ENCODE results near the gene RANBP1. TPM values are rescaled to one million over a fixed set of nuclear protein-coding genes. Genes with fewer than 3 reads are reported as not detected.

The RANBP1 gene
- total RNA-seq, 2 experiments from 2014 or later = 318 to 345 TPM

- H3K4me3 Mint-ChIP-seq = peak overlapping the region; percentile 37
- ATAC-seq (no peak), DNase-seq (no peak)
- H3K4me1 Mint-ChIP-seq = peaks cover 60% of the 10 kb centered on the region
- H3K27ac Mint-ChIP-seq = peak overlapping the region; percentile 64
- no peaks in the 10 kb centered on the region for H3K27me3 Mint-ChIP-seq
- H3K36me3 Mint-ChIP-seq = peaks cover 31% of the 10 kb centered on the region
- no peaks in the 10 kb centered on the region for H3K9me3 Mint-ChIP-seq (ENCODE audit: low read depth)
- CTCF ChIA-PET = interaction anchor here (0.9 kb wide), 1 partner anchor 23 kb away, joined by 3 read pairs; no protein-coding TSS in a partner anchor
Observed at GRCh38 chr22:20114506-20115475, 1.1 kb upstream of the RANBP1 start.

GRCh38 chr22:20116376-20116950, 559 bp downstream of the RANBP1 start:
- Mint-ChIP-seq H3K27me3 (no peaks in the 10 kb centered on the region), H3K9me3 (ENCODE audit: low read depth) (no peaks in the 10 kb centered on the region), H3K27ac (peak overlapping the region; percentile 91), H3K36me3 (peaks cover 39% of the 10 kb centered on the region), H3K4me1 (peaks cover 63% of the 10 kb centered on the region), H3K4me3 (peak overlapping the region; percentile 89)
- DNase-seq (no peak), ATAC-seq (no peak)
- CTCF ChIA-PET = interaction anchor here (2.2 to 2.6 kb wide), 2 partner anchors 13 to 15 kb away, joined by 9 to 17 read pairs; no protein-coding TSS in a partner anchor

GRCh38 chr22:20116951-20117632, 1.2 kb downstream of the RANBP1 start, which contains the start of gene TRMT2A:
TSS of gene TRMT2A (minus strand) at chr22:20117226. CDS start at chr22:20116906, 320 bp downstream.
- H3K27ac Mint-ChIP-seq = peak within 1 kb of the TSS; percentile 91
- H3K27me3 Mint-ChIP-seq = no peaks in the 10 kb centered on the region
- H3K4me3 Mint-ChIP-seq = peak within 1 kb of the TSS; percentile 89
- CTCF ChIA-PET = interaction anchor here (0.8 to 2.6 kb wide), 8 partner anchors 12 to 146 kb away, joined by 3 to 17 read pairs (median 4); no protein-coding TSS in a partner anchor
- ATAC-seq (peak; percentile 86), DNase-seq (peak; percentile 98)
- H3K4me1 Mint-ChIP-seq = peaks cover 62% of the 10 kb centered on the region
- peaks cover 44% of the 10 kb centered on the region for H3K36me3 Mint-ChIP-seq
- no peaks in the 10 kb centered on the region for H3K9me3 Mint-ChIP-seq (ENCODE audit: low read depth)

DNA sequence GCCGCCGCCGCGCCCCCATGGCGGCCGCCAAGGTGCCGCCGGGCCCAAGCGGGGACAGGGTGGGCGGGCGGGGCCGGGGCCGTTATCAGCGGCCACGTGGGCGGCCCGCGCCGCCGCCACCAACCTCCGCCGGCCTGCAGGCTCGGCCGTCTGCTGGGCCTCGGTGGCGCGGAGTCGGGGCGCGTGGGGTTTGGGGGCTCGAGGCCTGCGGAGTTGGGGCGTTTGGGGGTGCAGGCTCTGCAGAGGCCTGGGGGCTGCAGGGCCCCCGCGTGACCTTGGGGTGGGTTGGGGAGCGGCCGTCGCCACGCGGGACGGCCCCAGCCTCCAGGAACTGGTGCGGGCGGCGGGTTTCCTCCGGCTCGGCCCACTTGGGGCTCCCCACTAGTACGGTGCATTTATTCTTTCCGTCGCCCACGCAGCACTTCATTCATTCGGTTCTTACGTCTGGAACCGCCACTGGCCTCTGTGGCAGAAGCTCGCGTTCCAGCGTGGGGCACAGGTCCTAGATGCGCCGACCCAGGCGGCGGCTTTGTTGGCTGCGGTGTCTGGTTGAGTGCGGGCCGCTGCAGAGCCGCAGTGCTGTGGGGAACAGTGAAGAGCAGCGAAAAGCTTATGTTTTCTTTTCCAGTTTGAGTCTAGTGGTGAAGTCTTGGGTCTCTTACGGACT, 1.9 kb downstream of the RANBP1 start:
- H3K9me3 Mint-ChIP-seq (ENCODE audit: low read depth) = no peaks in the 10 kb centered on the region
- CTCF ChIA-PET = interaction anchor here (0.8 to 2.6 kb wide), 10 partner anchors 11 to 387 kb away, joined by 3 to 17 read pairs (median 4); no protein-coding TSS in a partner anchor
- no peaks in the 10 kb centered on the region for H3K27me3 Mint-ChIP-seq
- ATAC-seq (peak; percentile 38), DNase-seq (peak; percentile 77)
- peaks cover 61% of the 10 kb centered on the region for H3K4me1 Mint-ChIP-seq
- peak overlapping the region; percentile 89 for H3K4me3 Mint-ChIP-seq
- peaks cover 47% of the 10 kb centered on the region for H3K36me3 Mint-ChIP-seq
- peak overlapping the region; percentile 82 for H3K27ac Mint-ChIP-seq

DNA sequence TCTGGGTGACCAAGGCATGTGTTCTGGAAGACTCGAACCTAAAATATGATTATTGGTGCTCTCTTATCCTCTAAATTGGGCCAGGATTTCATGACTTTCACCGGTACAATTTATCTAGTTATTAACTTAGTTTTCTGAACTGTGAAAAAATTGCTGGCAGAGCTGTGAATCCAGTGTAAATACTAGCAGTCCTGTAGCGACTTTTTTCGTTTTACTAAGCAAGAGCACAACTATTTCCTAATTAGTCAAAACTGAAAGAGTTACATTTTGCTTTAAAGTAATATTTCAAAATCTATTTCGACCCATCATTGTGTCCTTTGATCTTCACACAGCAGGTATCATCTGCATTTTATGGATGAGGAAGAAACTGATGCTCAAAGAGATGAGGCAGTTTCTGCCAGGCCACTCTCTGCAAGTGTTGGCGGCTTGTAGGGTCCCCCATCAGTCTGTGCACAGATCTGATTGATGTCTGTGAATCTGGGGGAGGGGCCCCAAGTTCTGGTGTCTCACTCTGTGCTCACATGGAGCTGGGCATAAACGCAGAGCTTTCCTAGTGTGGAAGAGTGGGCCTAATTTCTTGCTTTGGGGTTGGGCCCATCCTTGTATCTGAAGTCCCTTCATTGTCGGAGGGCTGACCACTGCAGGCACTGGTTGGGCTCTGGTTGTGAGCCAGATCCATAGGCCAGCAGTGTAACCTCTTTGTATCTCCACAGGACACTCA, 2.6 kb downstream of the RANBP1 start:
- Mint-ChIP-seq H3K4me3 (peak overlapping the region; percentile 89), H3K4me1 (peaks cover 57% of the 10 kb centered on the region), H3K27me3 (no peaks in the 10 kb centered on the region), H3K36me3 (peaks cover 47% of the 10 kb centered on the region), H3K27ac (peak overlapping the region; percentile 82), H3K9me3 (ENCODE audit: low read depth) (no peaks in the 10 kb centered on the region)
- ATAC-seq = no peak
- CTCF ChIA-PET = interaction anchor here (0.8 to 2.6 kb wide), 7 partner anchors 10 to 388 kb away, joined by 3 to 17 read pairs (median 3); no protein-coding TSS in a partner anchor
- DNase-seq = no peak

DNA sequence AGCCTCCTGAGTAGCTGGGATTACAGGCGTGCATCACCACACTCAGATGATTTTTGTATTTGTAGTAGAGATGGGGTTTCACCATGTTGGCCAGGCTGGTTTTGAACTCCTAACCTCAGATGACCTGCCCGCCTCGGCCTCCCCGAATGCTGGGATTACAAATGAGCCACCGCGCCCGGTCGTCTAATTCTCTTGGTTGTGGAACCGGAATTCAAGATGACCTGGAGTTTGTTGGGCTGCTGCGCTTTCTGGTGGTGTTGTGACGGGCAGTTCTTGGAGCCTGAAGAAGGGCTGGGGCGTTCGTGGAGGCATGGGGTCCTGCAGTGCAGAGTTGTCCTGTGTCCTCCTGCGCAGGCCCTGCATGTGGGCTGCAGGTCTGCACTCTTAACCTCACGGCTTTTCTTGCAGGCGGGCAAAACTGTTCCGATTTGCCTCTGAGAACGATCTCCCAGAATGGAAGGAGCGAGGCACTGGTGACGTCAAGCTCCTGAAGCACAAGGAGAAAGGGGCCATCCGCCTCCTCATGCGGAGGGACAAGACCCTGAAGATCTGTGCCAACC, 6.0 kb downstream of the RANBP1 start:
- H3K9me3 Mint-ChIP-seq (ENCODE audit: low read depth) = no peaks in the 10 kb centered on the region
- CTCF ChIA-PET = interaction anchor here (0.8 kb wide), 1 partner anchor 11 kb away, joined by 3 read pairs; no protein-coding TSS in a partner anchor
- peaks cover 42% of the 10 kb centered on the region for H3K36me3 Mint-ChIP-seq

GRCh38 chr22:20123366-20124082, 7.6 kb downstream of the RANBP1 start:
- H3K36me3 Mint-ChIP-seq = peaks cover 45% of the 10 kb centered on the region
- H3K27me3 Mint-ChIP-seq = no peaks in the 10 kb centered on the region
- CTCF ChIA-PET = no interaction called here
- H3K27ac Mint-ChIP-seq = no peak overlapping the region
- H3K4me3 Mint-ChIP-seq = no peak overlapping the region
- no peaks in the 10 kb centered on the region for H3K9me3 Mint-ChIP-seq (ENCODE audit: low read depth)
- no peak for ATAC-seq
- peaks cover 32% of the 10 kb centered on the region for H3K4me1 Mint-ChIP-seq
- no peak for DNase-seq

More for the DNA sequence above, 6.0 kb downstream of the RANBP1 start:
- peaks cover 34% of the 10 kb centered on the region for H3K4me1 Mint-ChIP-seq
- peak overlapping the region; percentile 28 for H3K27ac Mint-ChIP-seq
- ATAC-seq (no peak), DNase-seq (no peak)
- no peaks in the 10 kb centered on the region for H3K27me3 Mint-ChIP-seq
- H3K4me3 Mint-ChIP-seq = no peak overlapping the region

DNA sequence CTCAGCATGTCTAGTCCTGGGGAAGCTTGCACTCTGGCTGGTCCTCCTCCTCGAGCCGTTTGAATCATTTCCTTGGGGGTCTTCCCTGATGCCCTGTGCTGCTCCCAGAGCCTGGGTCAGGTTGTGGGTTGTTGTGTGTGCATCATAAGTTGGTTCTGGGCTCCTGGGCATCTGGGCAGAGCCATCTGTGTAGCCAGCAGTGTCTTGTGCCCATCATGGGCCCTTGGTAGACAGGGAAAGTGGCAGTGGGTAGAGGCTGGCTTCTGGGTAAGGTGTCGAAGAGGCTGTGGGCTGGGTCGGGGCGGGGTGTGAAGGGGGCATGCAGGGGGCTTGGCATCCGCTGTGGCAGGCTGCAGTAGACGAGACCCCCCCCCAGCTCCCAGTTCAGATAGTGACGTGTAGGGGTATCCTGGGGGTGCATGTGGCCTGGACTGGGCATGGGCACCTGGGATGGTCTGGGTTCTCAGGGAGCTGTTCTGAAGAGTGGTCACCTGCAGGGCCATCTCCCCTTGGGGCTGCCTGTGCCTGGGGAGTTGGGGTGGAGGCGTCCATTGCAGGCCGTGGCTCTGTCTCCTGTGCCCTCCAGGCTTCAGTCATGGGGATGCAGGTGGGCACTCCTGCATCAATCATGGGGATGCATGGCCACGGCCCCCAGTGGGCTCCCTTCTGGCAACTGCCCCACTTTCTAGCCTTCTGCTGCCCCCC, 8.3 kb downstream of the RANBP1 start:
- peaks cover 28% of the 10 kb centered on the region for H3K4me1 Mint-ChIP-seq
- H3K27ac Mint-ChIP-seq = no peak overlapping the region
- H3K4me3 Mint-ChIP-seq = no peak overlapping the region
- H3K27me3 Mint-ChIP-seq = no peaks in the 10 kb centered on the region
- H3K36me3 Mint-ChIP-seq = peaks cover 41% of the 10 kb centered on the region
- no peaks in the 10 kb centered on the region for H3K9me3 Mint-ChIP-seq (ENCODE audit: low read depth)
- CTCF ChIA-PET = interaction anchor here (1.0 kb wide), 1 partner anchor 153 kb away, joined by 3 read pairs; no protein-coding TSS in a partner anchor
- ATAC-seq (no peak), DNase-seq (no peak)

DNA sequence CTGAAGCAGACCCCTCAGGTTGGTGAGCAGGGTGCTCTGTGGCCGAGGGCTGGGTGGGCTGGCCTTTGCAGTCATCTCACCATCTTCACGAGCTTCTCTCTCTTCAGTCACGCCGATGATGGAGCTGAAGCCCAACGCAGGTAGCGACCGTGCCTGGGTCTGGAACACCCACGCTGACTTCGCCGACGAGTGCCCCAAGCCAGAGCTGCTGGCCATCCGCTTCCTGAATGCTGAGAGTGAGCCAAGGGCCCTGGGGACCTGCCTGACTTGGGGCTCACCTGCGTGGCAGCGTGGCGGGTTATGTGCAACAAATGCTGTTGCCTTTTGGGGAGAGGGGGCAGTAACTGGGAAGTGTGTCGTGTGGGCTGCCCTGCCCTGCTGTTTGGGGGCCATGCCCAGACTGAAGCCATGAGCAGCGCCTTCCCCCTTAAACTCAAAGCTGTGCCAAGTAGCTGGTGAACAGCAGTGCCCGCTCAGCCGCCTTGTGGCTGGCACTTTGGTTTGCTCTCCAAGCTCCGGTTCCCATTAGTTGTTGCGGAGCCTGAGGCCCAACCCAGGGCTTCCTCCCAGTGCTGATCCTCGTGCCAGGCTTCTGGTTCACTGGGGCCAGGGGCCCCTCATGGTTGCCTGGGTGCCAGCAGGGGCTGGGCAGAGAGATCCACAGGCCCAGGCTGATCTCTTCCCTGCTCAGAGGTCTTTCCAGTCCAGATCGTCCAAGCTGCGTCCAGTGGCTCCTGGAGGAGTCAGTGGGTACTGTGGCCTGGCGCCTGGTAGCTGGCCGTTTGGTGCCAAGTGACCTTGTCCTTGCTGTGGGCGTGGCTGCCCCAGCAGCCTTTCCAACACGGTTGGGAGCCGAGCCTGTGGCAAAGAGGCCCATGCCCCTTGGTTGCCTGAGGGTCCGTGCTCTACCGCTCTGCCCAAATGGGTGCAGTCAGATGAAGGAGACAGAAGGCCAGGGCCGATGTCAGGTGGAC, 9.6 kb downstream of the RANBP1 start:
- Mint-ChIP-seq H3K27me3 (no peaks in the 10 kb centered on the region), H3K27ac (no peak overlapping the region), H3K4me1 (peaks cover 21% of the 10 kb centered on the region), H3K36me3 (peaks cover 29% of the 10 kb centered on the region), H3K4me3 (no peak overlapping the region), H3K9me3 (ENCODE audit: low read depth) (no peaks in the 10 kb centered on the region)
- DNase-seq = no peak
- CTCF ChIA-PET = interaction anchor here (1.0 kb wide), 1 partner anchor 154 kb away, joined by 3 read pairs; no protein-coding TSS in a partner anchor
- ATAC-seq = no peak

All from activated CD8-positive, alpha-beta memory T cell treated with anti-CD3 and anti-CD28 coated beads, Interleukin-2, amount 10 ng/mL, durations not matched to agents 7 days and 5 days (primary cell).